HG02588 (cell line): ENCODE data around the gene HEXIM2.

ENCODE experiments used
- ATAC-seq: cut with Tn5 transposase; IDR thresholded peaks from one replicate; pipeline ENCODE4 v1.9.1; 2021; ENCODE audit warnings: mild to moderate bottlenecking, moderate library complexity; ENCODE audit not compliant: unreplicated experiment

The HEXIM2 gene

DNA sequence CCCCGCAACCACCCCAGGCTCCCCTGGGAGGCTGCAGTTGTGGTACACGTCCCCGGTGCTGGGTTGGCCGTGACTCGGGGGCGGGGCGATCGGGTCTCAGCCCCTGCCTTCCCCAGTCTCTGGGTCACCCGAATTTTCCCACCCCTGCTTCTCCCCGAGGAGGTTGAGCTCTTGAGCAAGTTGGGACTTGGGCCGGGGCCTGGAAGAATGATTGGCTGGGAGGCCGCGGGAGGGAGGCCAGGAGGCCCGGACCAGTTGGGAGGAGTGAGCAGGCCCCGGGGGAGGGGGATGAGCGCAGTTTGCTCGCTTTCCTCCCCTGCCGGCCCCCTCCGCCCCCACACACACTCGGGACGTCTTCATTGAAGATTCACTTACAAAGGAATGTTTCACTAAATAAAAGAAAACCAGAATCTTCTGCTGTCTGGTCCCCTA lies 17.9 kb upstream of the HEXIM2 start:
- ATAC-seq, result no peak

DNA sequence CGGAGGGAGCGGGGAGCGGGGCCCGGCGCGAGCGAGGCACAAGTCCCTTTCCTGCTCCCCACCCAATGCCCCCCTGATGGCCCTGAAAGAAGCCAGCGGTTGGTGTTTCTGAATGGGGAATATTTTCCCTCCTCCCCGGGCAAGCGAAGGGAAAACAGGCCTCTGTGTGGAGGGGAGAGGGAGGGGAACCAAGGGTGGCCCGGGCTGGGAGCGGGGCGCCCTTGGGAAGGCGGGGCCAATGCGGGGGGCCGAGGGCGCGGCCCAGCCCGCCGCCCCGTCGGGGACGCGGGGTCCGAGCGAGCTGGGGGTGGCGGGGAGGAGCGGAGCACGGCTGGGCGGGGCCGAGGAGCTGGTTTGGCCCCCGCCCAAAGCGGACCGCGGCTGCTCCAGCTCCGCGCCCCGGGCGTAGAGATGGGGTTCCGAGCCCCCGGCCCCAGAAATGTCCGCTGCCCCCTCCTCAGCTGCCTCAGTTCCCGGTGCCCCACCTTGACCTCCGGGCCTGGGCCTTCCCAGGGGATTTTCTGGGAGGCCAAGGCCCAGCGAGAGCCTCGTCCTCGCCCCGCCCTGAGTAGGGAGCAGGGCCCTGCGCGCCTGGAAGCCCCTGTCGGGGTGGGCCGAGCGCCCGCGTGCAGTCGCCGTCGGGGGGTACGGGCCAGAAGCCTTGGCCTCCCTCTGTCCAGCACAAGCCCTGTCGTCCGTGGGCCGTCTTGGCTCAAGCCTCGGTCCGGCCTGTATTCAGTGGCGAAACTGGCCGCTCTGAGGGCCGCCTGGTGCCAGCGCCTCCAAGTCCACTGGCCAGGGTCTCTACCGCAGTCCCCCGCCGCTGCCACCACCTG lies 17.3 kb upstream of the HEXIM2 start:
- ATAC-seq, result no peak

DNA sequence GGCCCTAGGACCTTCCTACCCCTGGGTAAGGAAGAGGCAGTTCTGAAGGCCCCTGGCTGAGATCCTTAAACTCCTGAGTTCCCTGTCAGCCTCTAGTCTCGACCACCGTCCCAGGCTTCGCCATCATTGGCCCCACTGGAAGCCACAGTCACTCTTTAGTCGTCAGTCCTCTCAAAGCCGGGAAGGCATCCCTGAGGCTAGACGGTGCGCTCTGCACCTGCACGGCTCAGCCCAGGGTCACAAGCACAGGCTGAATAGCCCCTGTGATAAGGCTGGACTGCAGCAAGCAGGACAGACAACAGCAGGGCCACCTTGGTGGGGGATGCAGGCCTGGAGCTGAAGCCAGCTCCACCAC lies 16.7 kb upstream of the HEXIM2 start:
- no peak for ATAC-seq

DNA sequence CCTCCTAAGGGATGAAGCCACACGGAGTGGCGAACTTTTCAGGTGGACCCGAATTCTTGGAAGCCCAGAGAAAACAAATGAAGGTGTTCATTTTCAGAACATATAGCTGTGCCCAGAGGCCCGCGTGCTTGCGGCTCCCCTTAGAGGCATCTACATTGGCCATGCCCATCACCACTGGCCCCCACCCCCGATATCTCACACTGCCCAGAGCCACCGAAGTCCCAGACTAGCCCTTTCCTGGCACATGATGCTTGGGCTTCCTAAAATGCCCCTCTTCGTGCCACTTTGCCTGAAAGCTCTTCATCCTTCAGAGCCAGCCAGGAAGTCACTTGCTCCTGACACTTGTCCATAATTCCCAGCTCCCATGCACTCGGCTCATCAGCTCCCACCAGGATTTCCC lies 15.5 kb upstream of the HEXIM2 start:
- ATAC-seq, result no peak

GRCh38 chr17:45146592-45146889 lies 15.1 kb upstream of the HEXIM2 start:
- ATAC-seq, result no peak

DNA sequence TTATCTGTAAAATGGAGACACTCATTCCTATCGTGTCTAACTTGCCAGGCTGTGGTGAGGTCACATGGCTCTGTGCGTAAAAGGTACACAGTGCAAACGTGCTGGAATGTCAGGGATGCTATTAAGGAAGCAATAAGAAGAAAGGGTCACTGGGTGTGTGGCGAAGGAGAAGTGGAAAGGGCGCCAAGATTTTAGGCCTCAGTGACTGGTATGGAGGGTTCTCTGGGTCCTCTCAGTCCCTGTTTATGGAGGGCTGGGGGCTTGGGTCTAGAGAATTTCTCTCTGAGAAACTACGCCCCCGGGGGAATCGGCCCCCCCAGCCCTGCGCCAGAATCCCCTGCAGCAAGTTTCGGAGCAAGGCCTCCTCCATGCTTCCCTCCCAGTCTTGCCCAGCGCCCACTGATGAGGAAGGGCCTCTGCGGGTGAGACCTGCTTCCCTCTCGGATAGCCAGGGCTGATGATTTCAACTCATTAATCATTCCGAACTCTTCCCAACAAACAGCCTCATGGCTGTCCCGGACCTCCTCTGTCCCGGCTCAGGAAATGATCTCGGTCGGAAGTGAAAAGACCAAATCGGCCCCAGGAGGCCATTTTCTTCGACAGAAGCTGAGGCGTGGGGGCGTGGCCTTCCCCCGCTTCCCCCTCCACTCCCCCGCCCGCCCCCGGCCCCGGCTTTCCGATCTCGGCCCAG lies 14.6 kb upstream of the HEXIM2 start:
- ATAC-seq, result no peak

- ATAC-seq, result no peak
These were observed 14.0 kb upstream of the HEXIM2 start for GRCh38 chr17:45147581-45148182.

- peak; percentile 62 for ATAC-seq
These were observed 13.3 kb upstream of the HEXIM2 start, which contains the start of gene HEXIM1 for GRCh38 chr17:45148183-45149036. Gene HEXIM1, plus strand, starts transcription at chr17:45148475. Its CDS starts 716 bp downstream, at chr17:45149191.

DNA sequence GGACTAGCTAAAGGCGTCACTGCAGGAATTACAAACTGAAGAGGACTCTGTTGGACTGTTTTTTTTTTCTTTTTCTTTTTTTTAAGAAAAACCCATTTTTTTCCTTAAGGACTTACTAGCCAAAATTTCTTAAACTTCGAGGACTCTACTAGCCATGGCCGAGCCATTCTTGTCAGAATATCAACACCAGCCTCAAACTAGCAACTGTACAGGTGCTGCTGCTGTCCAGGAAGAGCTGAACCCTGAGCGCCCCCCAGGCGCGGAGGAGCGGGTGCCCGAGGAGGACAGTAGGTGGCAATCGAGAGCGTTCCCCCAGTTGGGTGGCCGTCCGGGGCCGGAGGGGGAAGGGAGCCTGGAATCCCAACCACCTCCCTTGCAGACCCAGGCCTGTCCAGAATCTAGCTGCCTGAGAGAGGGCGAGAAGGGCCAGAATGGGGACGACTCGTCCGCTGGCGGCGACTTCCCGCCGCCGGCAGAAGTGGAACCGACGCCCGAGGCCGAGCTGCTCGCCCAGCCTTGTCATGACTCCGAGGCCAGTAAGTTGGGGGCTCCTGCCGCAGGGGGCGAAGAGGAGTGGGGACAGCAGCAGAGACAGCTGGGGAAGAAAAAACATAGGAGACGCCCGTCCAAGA lies 12.5 kb upstream of the HEXIM2 start:
- ATAC-seq, result no peak

DNA sequence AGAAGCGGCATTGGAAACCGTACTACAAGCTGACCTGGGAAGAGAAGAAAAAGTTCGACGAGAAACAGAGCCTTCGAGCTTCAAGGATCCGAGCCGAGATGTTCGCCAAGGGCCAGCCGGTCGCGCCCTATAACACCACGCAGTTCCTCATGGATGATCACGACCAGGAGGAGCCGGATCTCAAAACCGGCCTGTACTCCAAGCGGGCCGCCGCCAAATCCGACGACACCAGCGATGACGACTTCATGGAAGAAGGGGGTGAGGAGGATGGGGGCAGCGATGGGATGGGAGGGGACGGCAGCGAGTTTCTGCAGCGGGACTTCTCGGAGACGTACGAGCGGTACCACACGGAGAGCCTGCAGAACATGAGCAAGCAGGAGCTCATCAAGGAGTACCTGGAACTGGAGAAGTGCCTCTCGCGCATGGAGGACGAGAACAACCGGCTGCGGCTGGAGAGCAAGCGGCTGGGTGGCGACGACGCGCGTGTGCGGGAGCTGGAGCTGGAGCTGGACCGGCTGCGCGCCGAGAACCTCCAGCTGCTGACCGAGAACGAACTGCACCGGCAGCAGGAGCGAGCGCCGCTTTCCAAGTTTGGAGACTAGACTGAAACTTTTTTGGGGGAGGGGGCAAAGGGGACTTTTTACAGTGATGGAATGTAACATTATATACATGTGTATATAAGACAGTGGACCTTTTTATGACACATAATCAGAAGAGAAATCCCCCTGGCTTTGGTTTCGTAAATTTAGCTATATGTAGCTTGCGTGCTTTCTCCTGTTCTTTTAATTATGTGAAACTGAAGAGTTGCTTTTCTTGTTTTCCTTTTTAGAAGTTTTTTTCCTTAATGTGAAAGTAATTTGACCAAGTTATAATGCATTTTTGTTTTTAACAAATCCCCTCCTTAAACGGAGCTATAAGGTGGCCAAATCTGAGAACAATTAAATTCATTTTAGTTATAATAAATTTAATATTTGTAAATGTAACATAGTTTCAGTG lies 11.7 kb upstream of the HEXIM2 start:
- ATAC-seq, result no peak

- ATAC-seq, result no peak
These were observed 10.5 kb upstream of the HEXIM2 start for GRCh38 chr17:45150911-45151809.

- ATAC-seq, result no peak
These were observed 6.6 kb upstream of the HEXIM2 start for GRCh38 chr17:45155029-45155428.

DNA sequence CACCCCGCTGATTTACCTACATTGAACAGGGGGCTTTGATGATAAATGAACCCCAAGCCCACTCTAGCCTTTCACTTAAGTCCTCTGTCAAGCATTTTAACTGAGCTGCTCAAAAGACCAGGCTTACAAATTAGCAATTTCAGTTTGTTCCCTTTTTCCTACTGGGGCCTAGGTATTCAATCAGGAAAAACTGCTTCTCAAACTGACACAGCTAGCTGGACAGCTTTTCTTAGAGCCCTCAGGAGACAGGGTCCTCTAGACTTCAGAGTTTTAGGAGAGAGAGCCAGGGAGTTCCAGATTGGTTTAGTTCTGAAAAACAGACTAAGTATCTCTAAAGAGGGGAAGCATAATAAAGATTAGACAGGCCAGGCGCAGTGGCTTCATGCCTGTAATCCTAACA lies 6.2 kb upstream of the HEXIM2 start:
- ATAC-seq, result no peak

DNA sequence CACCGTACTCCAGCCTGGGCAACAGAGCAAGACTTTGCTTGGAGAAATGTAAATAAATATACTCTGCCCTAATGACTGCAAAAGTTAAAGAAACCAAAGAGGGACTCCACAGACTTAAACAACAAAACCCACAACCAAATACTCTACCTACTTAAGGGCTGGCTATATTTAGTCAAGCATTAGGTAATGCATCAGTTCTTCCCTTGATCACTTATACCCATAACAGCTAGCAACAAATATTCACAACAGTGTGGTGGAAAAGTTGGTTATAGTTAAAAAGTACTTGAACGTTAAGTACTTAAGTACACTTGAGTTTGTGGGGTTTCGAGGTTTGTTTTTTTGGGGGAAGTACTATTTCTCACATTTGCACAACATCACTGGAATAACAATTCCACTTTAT lies 5.4 kb upstream of the HEXIM2 start:
- ATAC-seq, result no peak

- ATAC-seq, result peak; percentile 14
These were observed 1.0 kb upstream of the HEXIM2 start for GRCh38 chr17:45160447-45161287.

GRCh38 chr17:45162025-45162687 lies 481 bp downstream of the HEXIM2 start:
- no peak for ATAC-seq

- ATAC-seq, result no peak
These were observed 3.1 kb downstream of the HEXIM2 start for GRCh38 chr17:45164734-45165269.
